Right lobe of liver (tissue), 4 donors: ENCODE data around the gene FOXN1.

Experiments used
- CTCF ChIP-seq, 4 donors: fragments of 200-600 bp in 3 of 4; fragments of 450-650 bp in 1 of 4; IDR thresholded peaks; one replicate each; pipeline versions ENCODE4 v1.5.1 to v1.8.0; 2016 to 2022; ENCODE audit warnings: antibody characterized with exemption in 4 of 4, mild to moderate bottlenecking in 2 of 4
- POLR2A ChIP-seq: fragments of 450-650 bp; IDR thresholded peaks from one replicate; pipeline ENCODE4 v1.6.1; 2017; ENCODE audit warnings: antibody characterized with exemption, mild to moderate bottlenecking
- donor health status: DM: no; HTN: no; CAD: no.
- donor health status: DM: no; HTN: no; CAD: no.
- donor health status: DM: no; HTN: yes; CAD: no.

- no peak for TF ChIP-seq CTCF (IDR thresholded peaks at IDR 0.05)
- no peak for TF ChIP-seq POLR2A
These were observed 2.7 kb upstream of the FOXN1 start for GRCh38 chr17:28503420-28503819.
